HCT116 (cell line): ENCODE measurements around the gene SSRP1. TPM values are rescaled to one million over a fixed set of nuclear protein-coding genes. Genes with fewer than 3 reads are reported as not detected.
"Not testable (repeated sequence)": the region's sequence is repeated elsewhere in the genome, so short reads cannot be mapped to it uniquely, and the experiment has no call there.

Source experiments
- ATAC-seq: fragments of 200-7000 bp; cut with Tn5 transposase; 2 replicates; pipeline ENCODE4 v1.9.1; 2020; ENCODE audit warnings: mild to moderate bottlenecking, moderate library complexity
- BruUV-seq: library from RNA; stranded (reverse); fragments of 400-500 nt; replicated peaks from 2 replicates; lab custom pipeline; 2021; lab: Mats Ljungman, UMichigan
- CTCF ChIA-PET: fragments of 300-600 bp; sonication (Branson Sonifier 250); formaldehyde crosslinking; loops from one replicate; lab custom pipeline; 2021; ENCODE audit warnings: antibody characterized with exemption; lab: Charles Lee
- POLR2A ChIA-PET: fragments of 300-600, 350-600 bp; sonication (Branson Sonifier 250); formaldehyde crosslinking; loops from one replicate; lab custom pipeline; 2021; ENCODE audit warnings: antibody characterized with exemption; lab: Charles Lee
- RAD21 ChIA-PET, 2 experiments: fragments of 300-600 bp; sonication (Branson Sonifier 250); formaldehyde crosslinking; loops; one replicate each; lab custom pipeline; 2023; ENCODE audit warnings: low total read pairs in 2 of 2; ENCODE audit not compliant: uncharacterized antibody in 2 of 2, unreplicated experiment in 2 of 2, low non-redundant PET in 1 of 2; lab: Charles Lee
- DNase-seq: peaks from one replicate; pipeline ENCODE4 v3.0.0-alpha.2; 2010; ENCODE audit warnings: low read depth, low spot score
- H2AFZ ChIP-seq: fragments of 200-600 bp; shearing (Covaris generic), sonication (generic); 2 replicates; pipeline ENCODE4 v1.6.1; 2017; ENCODE audit warnings: low read depth, mixed run types, mixed read lengths, antibody characterized with exemption, low read length; ENCODE audit not compliant: poor library complexity, severe bottlenecking
- H3K27ac ChIP-seq: 2 replicates; pipeline ENCODE4 v1.5.1; 2012; ENCODE audit warnings: low read depth, low read length
- H3K27me3 ChIP-seq: fragments of 200-600 bp; sonication (generic); 2 replicates; pipeline ENCODE4 v1.6.1; 2016; ENCODE audit warnings: mixed run types, low read length, mixed read lengths; ENCODE audit not compliant: insufficient read depth
- H3K36me3 ChIP-seq, 2 experiments: fragments of 200-500 bp in 1 of 2; fragments of 200-600 bp in 1 of 2; sonication (Bioruptor generic) in 1 of 2; sonication (generic) in 1 of 2; 2 replicates each; pipeline versions ENCODE4 v1.5.1 to v1.6.1; 2014 to 2016; ENCODE audit warnings: low read length in 2 of 2, inconsistent platforms in 1 of 2, mixed read lengths in 1 of 2, mixed run types in 1 of 2; ENCODE audit not compliant: insufficient read depth in 2 of 2, control insufficient read depth in 1 of 2
- H3K4me1 ChIP-seq, 2 experiments: fragments of 200-600 bp in 1 of 2; sonication (generic) in 1 of 2; 2 replicates each; pipeline versions ENCODE4 v1.5.1 to v1.6.1; 2012 to 2017; ENCODE audit warnings: low read length in 2 of 2, inconsistent platforms in 1 of 2, mild to moderate bottlenecking in 1 of 2, mixed read lengths in 1 of 2, mixed run types in 1 of 2, moderate library complexity in 1 of 2; ENCODE audit not compliant: insufficient read depth in 2 of 2, control insufficient read depth in 1 of 2
- H3K4me2 ChIP-seq: fragments of 200-600 bp; sonication (generic); 2 replicates; pipeline ENCODE4 v1.6.1; 2017; ENCODE audit warnings: mixed run types, low read length, mixed read lengths
- H3K4me3 ChIP-seq, 2 experiments: fragments of 200-600 bp in 1 of 2; sonication (generic) in 1 of 2; replicated peaks in 1 of 2; 2 replicates each; pipeline ENCODE4 v1.5.1; 2011 to 2016; ENCODE audit warnings: low read length in 2 of 2, control low read depth in 1 of 2, low read depth in 1 of 2, mild to moderate bottlenecking in 1 of 2, mixed read lengths in 1 of 2, mixed run types in 1 of 2
- H3K79me2 ChIP-seq: fragments of 200-600 bp; sonication (generic); 2 replicates; pipeline ENCODE4 v1.6.1; 2017; ENCODE audit warnings: mild to moderate bottlenecking, mixed run types, low read length, moderate library complexity, mixed read lengths; ENCODE audit not compliant: insufficient read depth
- H3K9ac ChIP-seq: fragments of 200-600 bp; sonication (generic); 2 replicates; pipeline ENCODE4 v1.6.1; 2016; ENCODE audit warnings: low read length, mixed read lengths
- H3K9me2 ChIP-seq: fragments of 200-600 bp; sonication (generic), shearing (Covaris generic); 2 replicates; pipeline ENCODE4 v1.6.1; 2017; ENCODE audit warnings: mixed run types, mild to moderate bottlenecking, moderate library complexity; ENCODE audit not compliant: insufficient read depth
- H3K9me3 ChIP-seq, 2 experiments: fragments of 200-500 bp in 1 of 2; fragments of 200-600 bp in 1 of 2; sonication (Bioruptor generic) in 1 of 2; sonication (generic) in 1 of 2; 2 replicates each; pipeline ENCODE4 v1.6.1; 2014 to 2017; ENCODE audit warnings: low read length in 2 of 2, mixed read lengths in 2 of 2, inconsistent platforms in 1 of 2, low read depth in 1 of 2, mild to moderate bottlenecking in 1 of 2, mixed run types in 1 of 2, moderate library complexity in 1 of 2; ENCODE audit not compliant: control insufficient read depth in 1 of 2, insufficient read depth in 1 of 2
- H4K20me1 ChIP-seq: fragments of 200-600 bp; sonication (generic), shearing (Covaris generic); 2 replicates; pipeline ENCODE4 v1.6.1; 2017; ENCODE audit warnings: mixed run types, mild to moderate bottlenecking, moderate library complexity; ENCODE audit not compliant: insufficient read depth
- JUND ChIP-seq: IDR thresholded peaks from 2 replicates; pipeline ENCODE4 v1.6.1; 2012
- REST ChIP-seq: IDR thresholded peaks from 2 replicates; pipeline ENCODE4 v1.6.1; 2012; ENCODE audit warnings: low read depth
- SIN3A ChIP-seq: IDR thresholded peaks from 2 replicates; pipeline ENCODE4 v1.6.1; 2012; ENCODE audit warnings: low read depth
- intact Hi-C: fragments of 100-400 bp; cut with micrococcal nuclease; formaldehyde crosslinking; loops from 2 replicates; pipeline ENCODE4 v1.10.0; 2022
- total RNA-seq: library from RNA; stranded (reverse); gene quantifications from one replicate; pipeline ENCODE4 v1.2.1, GENCODE V29; 2021; ENCODE audit not compliant: unreplicated experiment

SSRP1 gene
- total RNA-seq, 1 experiment from 2014 or later: 260 TPM

GRCh38 chr11:57297221-57297620 lies 38.5 kb downstream of the SSRP1 start:
- ChIA-PET RAD21 (no interaction called here), POLR2A (no interaction called here), CTCF (no interaction called here)
- intact Hi-C loops: no loop called here
- no peak overlapping the region for H2AFZ ChIP-seq
- no peaks in the 10 kb centered on the region for H3K27me3 ChIP-seq
- TF ChIP-seq SIN3A (no peak), JUND (no peak), REST (no peak)
- BruUV-seq: no TSS peak
- H3K79me2 ChIP-seq: no peaks in the 10 kb centered on the region
- peaks cover 10 to 26% of the 10 kb centered on the region in 2 experiments; a peak in 3 of 4 replicates for H3K36me3 ChIP-seq
- no peak for DNase-seq
- H3K4me1 ChIP-seq: peaks cover 7 to 13% of the 10 kb centered on the region in 2 experiments
- H3K9ac ChIP-seq: no peak overlapping the region
- no peak for ATAC-seq
- H3K27ac ChIP-seq: no peak overlapping the region
- H3K4me3 ChIP-seq: no peak overlapping the region
- no peak overlapping the region for H3K4me2 ChIP-seq
- no peaks in the 10 kb centered on the region for H4K20me1 ChIP-seq
- H3K9me3 ChIP-seq: no peaks in the 10 kb centered on the region; a peak in 1 of 4 replicates
- H3K9me2 ChIP-seq: no peaks in the 10 kb centered on the region

- CTCF ChIA-PET, RAD21 ChIA-PET, POLR2A ChIA-PET, H3K9ac ChIP-seq, H3K27me3 ChIP-seq, H3K9me2 ChIP-seq, H3K4me2 ChIP-seq, H3K27ac ChIP-seq, intact Hi-C loops, H4K20me1 ChIP-seq, H2AFZ ChIP-seq, ATAC-seq, BruUV-seq, DNase-seq, H3K4me3 ChIP-seq, H3K9me3 ChIP-seq, H3K79me2 ChIP-seq: not testable (repeated sequence)
- Histone ChIP-seq H3K4me1 (peaks cover 7 to 13% of the 10 kb centered on the region in 2 experiments), H3K36me3 (peaks cover 5 to 22% of the 10 kb centered on the region in 2 experiments; a peak in 3 of 4 replicates)
Measured at GRCh38 chr11:57296205-57296604, 39.5 kb downstream of the SSRP1 start.
